Testis (tissue), 3 donors: ENCODE measurements around the gene MSI2. TPM values are rescaled to one million over a fixed set of nuclear protein-coding genes. Genes with fewer than 3 reads are reported as not detected.
A peak's percentile ranks its signal among the peaks of the same experiment; 100 is the strongest.

Source experiments
- DNase-seq: peaks from one replicate; pipeline ENCODE4 v3.0.0-alpha.2; 2019
- H3K27ac ChIP-seq, 2 donors: fragments of 200-600 bp; sonication (generic); one replicate each; pipeline ENCODE4 v1.5.1; 2019
- H3K27me3 ChIP-seq: fragments of 200-600 bp; sonication (generic); one replicate; pipeline ENCODE4 v1.5.1; 2019
- H3K36me3 ChIP-seq: fragments of 200-600 bp; sonication (generic); one replicate; pipeline ENCODE4 v1.5.1; 2017; ENCODE audit warnings: low read depth; ENCODE audit errors: missing control alignments
- H3K4me1 ChIP-seq: fragments of 200-600 bp; sonication (generic); one replicate; pipeline ENCODE4 v1.5.1; 2019
- H3K4me3 ChIP-seq, 2 donors: fragments of 200-600 bp; sonication (generic); one replicate each; pipeline ENCODE4 v1.5.1; 2017 to 2019
- H3K9me3 ChIP-seq: fragments of 200-600 bp; sonication (generic); one replicate; pipeline ENCODE4 v1.5.1; 2017
- POLR2A ChIP-seq: fragments of 450-650 bp; IDR thresholded peaks from one replicate; pipeline ENCODE4 v1.6.1; 2017; ENCODE audit warnings: antibody characterized with exemption, mild to moderate bottlenecking, moderate library complexity
- WGBS, 2 donors: methylation state at CpG; one replicate each; pipeline ENCODE4 v1.1.5; 2018; 5-methylcytosine and 5-hydroxymethylcytosine counted together
- intact Hi-C: fragments of 100-400 bp; cut with DNase I; formaldehyde crosslinking; loops from one replicate; pipeline ENCODE4 v1.15.1; 2023; ENCODE audit warnings: low total_unique reads
- polyA plus RNA-seq: library from polyadenylated mRNA; stranded (reverse); fragments of 350-450 nt; fragmentation: Illumina TruSeq; extraction: RNeasy Lipid Tissue Mini Kit (QIAGEN cat#74804); gene quantifications from one replicate; pipeline ENCODE4 v1.2.3, GENCODE V29; 2014; ENCODE audit warnings: low read depth, low replicate concordance; ENCODE audit not compliant: insufficient read depth
- total RNA-seq, 2 donors: library from RNA; depleted of rRNA; stranded (reverse); fragments of >200 nt; gene quantifications; one replicate each; pipeline ENCODE4 v1.2.3, GENCODE V29; 2016
- TF ChIP-seq, protein P1 (sequence below), 3 experiments: fragments of 450-650 bp in 2 of 3; fragments of 200-600 bp in 1 of 3; sonication (generic) in 1 of 3; IDR thresholded peaks; one replicate each; pipeline ENCODE4 v1.5.1; 2016 to 2019; ENCODE audit warnings: antibody characterized with exemption in 3 of 3, mild to moderate bottlenecking in 2 of 3, moderate library complexity in 1 of 3

The MSI2 gene
- total and polyA plus RNA-seq, 3 donors from 2014 or later: 46.5 to 106 (median 76.6) TPM

GRCh38 chr17:57273490-57273889 lies 17.2 kb downstream of the MSI2 start:
- DNase-seq: no peak
- no peaks in the 10 kb centered on the region for H3K36me3 ChIP-seq

DNA sequence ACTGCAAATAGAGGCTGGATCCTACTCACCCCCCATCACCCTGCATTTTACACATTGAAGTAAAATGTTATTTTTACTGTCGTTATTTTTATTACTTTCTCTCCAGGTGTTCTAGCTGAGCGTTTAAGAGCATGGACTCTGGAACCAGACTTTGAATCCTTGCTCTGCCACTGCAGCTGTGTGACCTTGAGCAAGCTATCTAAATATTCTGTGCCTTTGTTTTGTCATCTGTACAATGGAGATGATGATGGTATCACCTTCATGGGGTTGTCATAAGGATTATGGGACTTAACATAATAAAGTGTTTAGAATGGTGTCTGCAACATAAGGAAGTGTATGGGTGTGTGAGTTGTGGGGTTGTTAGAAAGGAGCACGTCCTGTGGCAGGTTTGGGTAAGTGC lies 17.8 kb downstream of the MSI2 start:
- H3K4me1 ChIP-seq: peaks cover 49% of the 10 kb centered on the region
- H3K27ac ChIP-seq: peak overlapping the region; percentile 77 to 82
- H3K27me3 ChIP-seq: no peaks in the 10 kb centered on the region
- no peaks in the 10 kb centered on the region for H3K36me3 ChIP-seq
- 55 to 64% methylated on average over 3 of the region's 3 CpGs for WGBS, 2 donors
- TF ChIP-seq, protein P1, sequence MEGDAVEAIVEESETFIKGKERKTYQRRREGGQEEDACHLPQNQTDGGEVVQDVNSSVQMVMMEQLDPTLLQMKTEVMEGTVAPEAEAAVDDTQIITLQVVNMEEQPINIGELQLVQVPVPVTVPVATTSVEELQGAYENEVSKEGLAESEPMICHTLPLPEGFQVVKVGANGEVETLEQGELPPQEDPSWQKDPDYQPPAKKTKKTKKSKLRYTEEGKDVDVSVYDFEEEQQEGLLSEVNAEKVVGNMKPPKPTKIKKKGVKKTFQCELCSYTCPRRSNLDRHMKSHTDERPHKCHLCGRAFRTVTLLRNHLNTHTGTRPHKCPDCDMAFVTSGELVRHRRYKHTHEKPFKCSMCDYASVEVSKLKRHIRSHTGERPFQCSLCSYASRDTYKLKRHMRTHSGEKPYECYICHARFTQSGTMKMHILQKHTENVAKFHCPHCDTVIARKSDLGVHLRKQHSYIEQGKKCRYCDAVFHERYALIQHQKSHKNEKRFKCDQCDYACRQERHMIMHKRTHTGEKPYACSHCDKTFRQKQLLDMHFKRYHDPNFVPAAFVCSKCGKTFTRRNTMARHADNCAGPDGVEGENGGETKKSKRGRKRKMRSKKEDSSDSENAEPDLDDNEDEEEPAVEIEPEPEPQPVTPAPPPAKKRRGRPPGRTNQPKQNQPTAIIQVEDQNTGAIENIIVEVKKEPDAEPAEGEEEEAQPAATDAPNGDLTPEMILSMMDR (IDR thresholded peaks at IDR 0.05): peak in 1 of 3 experiments; percentile 2
- TF ChIP-seq POLR2A: no peak
- H3K9me3 ChIP-seq: no peaks in the 10 kb centered on the region
- intact Hi-C loops: no loop called here
- H3K4me3 ChIP-seq: no peak overlapping the region
- DNase-seq: no peak

More at GRCh38 chr17:57273490-57273889, 17.2 kb downstream of the MSI2 start:
- Histone ChIP-seq H3K27me3 (no peaks in the 10 kb centered on the region), H3K4me1 (peaks cover 49% of the 10 kb centered on the region), H3K9me3 (no peaks in the 10 kb centered on the region), H3K27ac (peak overlapping the region; percentile 77 to 82), H3K4me3 (no peak overlapping the region)
- intact Hi-C loops: no loop called here
- WGBS, 2 donors: 45 to 62% methylated on average over 6 of the region's 6 CpGs
- TF ChIP-seq, protein P1 (IDR thresholded peaks at IDR 0.05): no peak
- TF ChIP-seq POLR2A: no peak

DNA sequence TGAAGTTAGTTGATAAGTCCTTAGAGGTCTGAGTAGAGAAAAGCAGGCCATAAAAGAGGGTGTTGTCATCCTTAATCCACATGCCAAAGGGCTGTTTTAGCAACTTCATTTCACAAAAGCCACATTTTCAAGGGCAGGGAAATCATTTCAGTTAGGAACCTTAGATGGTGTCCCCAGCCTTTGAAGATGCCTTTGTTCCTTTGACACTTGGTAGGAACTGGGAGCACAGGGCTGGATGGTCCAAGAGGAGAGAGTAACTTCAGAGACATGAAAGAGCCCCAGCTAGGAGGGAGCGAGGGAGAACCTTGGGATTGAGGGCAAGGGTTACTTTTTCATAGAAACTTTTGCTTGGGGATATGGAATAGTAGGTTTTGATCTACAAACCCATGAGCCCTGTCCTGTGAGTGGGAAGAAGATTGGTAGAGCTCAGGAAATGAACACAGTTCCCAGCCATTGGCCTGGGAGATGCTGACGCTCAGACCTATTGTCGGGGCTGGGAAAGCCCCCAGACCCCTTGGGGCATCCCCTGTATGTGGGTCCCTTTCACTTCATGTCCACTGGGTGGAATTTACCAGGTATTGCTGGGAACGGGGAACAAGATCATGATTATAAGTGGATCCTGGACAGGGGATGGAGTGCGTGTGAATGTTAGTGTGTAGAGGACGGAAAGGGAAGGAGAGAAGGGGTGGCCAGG lies 18.9 kb downstream of the MSI2 start:
- no peak for DNase-seq
- no peaks in the 10 kb centered on the region for H3K27me3 ChIP-seq
- H3K27ac ChIP-seq: peak overlapping the region; percentile 77 to 82
- peaks cover 49% of the 10 kb centered on the region for H3K4me1 ChIP-seq
- no peak overlapping the region for H3K4me3 ChIP-seq
- 80 to 82% methylated on average over 6 of the region's 6 CpGs for WGBS, 2 donors
- TF ChIP-seq, protein P1 (IDR thresholded peaks at IDR 0.05): no peak
- TF ChIP-seq POLR2A: no peak
- intact Hi-C loops: no loop called here
- no peaks in the 10 kb centered on the region for H3K9me3 ChIP-seq
- no peaks in the 10 kb centered on the region for H3K36me3 ChIP-seq

DNA sequence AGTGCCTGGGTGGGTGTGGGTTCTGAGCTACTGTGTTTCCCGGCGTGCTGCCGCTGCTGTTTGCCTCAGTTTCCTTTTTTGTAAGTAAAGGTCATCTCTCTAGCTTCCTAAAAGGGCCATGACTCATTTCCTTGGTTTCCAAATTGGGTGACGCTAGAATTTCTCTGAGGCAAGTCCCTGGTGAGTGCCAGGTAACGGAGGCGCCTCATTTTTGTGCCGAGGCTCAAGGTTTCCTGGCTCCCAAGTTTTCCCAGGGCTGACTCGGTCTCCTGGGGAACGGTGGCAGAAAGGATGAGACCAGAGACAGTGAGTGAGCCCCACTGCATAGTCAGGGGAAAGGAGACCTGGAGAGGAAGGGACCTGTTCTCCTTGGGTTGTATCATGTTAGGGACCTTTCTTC lies 20.3 kb downstream of the MSI2 start:
- TF ChIP-seq, protein P1 (IDR thresholded peaks at IDR 0.05): no peak
- no peak for TF ChIP-seq POLR2A
- 91 to 94% methylated on average over 7 to 9 of the region's 9 CpGs for WGBS, 2 donors
- Histone ChIP-seq H3K4me3 (no peak overlapping the region), H3K4me1 (peaks cover 47% of the 10 kb centered on the region), H3K27ac (no peak overlapping the region), H3K27me3 (no peaks in the 10 kb centered on the region), H3K36me3 (no peaks in the 10 kb centered on the region), H3K9me3 (no peaks in the 10 kb centered on the region)
- intact Hi-C loops: no loop called here
- DNase-seq: no peak
